HG02840 (cell line): Measurements from ENCODE around the gene FAM151A.

Source experiments
- ATAC-seq: cut with Tn5 transposase; IDR thresholded peaks from one replicate; pipeline ENCODE4 v1.9.1; 2021; ENCODE audit warnings: mild to moderate bottlenecking, moderate library complexity, moderate number of reproducible peaks; ENCODE audit not compliant: unreplicated experiment, low FRiP score

The FAM151A gene

DNA sequence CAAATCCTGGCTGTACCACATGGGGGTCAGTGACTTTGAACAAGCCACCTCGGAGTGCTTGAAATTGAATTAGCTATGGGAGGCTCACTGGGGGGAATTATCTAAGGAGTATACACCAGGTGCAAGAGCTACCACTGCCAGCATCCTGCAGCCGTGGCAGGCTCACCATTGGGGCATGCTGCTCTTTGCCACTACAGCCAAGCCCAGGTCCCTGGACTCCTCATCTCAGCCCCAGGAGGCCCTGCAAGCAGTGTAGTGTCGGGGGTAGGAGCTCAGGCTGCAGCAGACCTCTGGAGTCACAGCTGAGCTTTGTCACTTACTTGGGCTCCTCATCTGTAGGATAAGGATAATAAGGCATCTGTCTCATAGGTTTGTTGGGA, 40.0 kb downstream of the FAM151A start:
- ATAC-seq = no peak

DNA sequence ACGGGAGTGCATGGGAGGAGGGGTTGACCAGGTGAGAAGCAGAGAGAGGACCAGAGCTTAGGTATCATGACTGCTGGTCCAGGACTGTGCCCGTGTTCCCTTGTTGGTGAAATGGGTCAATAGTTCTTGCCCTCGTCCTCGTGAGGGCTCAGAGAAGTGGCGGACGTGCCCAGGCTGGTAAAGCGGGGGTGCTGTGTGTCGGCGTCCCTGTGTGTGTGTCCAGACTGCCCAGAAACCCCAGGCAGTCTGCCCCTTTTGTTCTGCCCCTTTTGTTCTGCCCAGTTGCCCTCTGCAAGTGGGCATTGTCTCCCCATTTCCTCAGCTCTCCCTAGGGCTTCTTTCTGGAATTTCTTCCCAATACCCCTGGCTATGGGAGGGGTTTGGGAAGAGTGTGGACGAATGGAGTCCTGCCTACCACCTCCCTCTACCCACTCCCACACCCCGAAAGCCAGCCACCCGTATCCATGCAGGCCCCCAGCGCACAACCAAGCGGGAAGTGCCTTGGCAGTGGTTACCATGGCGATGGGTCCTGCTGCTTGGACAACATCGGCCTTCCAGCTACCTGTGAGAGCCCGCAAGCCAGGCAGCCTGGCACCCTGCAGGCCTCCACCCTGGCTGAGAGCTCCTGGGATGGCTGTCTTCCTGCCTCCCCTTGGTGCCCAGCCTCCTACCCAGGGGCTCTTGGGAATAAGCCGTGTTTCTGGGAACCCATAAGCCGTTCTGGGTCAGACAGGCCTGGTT, 40.6 kb downstream of the FAM151A start:
- ATAC-seq = no peak

DNA sequence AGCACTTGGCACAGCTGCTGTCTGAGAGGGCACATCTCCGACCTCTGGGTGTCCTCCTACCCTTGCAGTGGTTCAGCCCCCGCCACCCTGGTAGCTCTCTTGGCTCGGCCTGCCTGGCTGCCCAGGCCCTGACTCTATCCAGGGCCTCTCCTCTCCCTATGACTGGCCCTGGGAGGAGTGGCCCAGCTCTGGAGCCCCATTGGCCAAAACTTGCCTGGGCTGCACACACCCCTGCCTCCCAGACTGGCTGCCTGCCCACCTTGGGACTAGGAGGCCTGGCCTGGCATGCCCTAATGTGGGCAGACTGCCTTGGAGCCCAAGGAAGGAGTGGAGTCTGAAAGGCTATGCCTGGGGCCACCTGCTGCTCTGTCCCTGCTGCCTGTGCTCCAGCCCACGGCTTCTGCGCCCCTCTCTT, 41.7 kb downstream of the FAM151A start:
- no peak for ATAC-seq

DNA sequence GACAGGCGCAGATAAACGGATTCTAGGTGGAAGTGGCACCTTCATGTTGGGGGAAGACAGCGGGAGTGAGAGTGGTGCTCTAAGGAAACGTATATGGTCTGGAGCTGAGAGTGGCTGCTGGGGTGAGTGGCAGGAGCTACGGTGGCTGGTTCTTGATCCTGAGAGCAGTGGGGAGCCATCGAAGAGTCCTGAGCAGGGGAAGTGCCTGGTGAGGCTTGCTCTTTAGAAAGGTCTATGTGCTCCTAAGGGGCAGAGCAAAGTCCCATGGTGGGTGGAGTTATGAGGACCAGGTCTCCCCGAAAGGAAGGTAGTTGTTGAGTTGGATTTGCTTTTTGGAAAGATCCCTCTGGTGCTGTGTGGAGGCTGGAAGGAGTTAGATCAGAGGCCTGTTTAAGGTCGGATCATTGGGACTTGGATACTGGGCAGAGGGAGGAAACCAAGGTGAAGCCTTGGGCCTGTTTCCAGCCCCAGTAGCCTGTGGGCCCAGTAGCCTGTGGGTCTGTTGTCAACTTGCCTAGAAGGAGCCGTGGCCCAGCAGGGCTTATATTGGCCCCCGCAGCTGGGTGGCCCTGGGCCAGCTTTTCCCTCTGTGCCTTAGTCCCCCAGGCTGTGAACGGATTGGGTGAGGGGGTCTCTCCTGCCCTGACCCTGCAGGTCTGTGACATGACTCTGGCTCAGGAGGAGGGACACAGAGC, 42.3 kb downstream of the FAM151A start:
- no peak for ATAC-seq

DNA sequence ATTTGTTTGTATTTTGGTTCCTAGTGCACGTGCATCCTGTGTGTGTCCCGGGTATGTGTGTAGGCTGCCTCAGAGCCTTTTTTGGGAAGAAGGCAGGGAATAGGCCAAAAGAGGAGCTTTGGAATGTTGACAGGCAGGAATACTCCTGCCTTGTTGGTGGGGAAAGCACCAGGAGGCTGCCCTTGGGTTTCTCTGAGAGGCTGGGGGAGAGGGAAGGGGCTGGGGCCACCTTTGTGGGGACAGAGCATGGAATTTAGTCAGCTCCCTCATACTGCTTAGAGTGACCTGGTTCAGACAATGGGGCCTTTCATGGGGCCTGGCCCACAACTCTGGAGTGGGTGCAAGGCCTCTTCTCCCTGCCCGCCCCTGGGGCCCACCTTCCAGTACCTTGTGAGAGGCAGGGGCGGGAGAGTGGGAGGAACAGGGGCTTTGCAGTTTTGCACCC, 44.0 kb downstream of the FAM151A start:
- no peak for ATAC-seq

DNA sequence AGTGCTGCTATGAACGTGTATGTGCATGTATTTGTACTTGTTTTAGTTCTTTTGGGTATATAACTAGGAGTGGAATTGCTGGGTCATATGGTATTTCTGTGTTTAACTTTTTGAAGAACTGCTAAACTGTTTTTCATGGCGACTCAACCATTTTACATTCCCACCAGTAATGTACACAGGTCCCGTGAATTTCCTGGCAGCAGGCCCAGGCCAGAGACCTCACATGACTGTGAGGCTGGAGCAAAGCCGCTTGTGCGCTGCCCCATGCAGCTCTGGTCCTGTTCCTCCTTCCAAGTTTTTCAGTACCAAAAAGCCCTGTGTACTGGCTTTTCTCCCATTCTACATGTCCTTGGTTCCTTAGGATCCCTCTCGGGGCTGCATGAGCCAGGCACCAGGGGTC, 45.7 kb downstream of the FAM151A start:
- ATAC-seq = no peak

DNA sequence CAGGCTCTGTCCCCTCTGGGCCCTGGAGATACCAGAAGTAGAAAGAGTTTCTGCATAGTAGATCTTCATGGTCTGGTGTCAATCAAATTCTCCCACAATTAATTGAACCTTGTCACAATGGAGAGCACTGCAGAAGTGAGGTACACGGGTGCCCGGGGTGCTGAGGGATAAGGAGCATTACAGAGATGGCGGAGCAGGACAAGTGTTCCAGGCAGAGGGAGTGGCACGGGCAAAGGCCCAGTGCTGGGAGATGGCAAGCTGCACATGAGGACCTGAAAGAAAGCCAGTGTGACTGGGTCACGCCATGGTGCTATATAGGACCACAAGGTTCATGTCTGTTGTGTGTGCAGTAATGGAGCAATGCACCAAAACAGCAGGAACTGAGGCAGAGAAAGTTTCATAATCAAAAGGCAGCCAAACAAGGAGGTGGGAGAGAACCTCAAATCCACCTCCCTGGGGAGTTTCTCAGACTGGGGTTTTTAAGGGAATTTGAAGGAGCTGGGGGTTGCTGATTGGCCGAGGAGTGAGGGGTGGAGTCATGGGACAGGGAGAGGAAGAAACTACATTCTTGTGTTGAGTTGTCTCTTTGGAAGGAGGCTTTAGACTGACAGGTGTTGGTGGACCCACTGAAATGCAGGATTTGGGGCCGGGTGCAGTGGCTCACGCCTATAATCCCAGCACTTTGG, 47.6 kb downstream of the FAM151A start:
- ATAC-seq = no peak

DNA sequence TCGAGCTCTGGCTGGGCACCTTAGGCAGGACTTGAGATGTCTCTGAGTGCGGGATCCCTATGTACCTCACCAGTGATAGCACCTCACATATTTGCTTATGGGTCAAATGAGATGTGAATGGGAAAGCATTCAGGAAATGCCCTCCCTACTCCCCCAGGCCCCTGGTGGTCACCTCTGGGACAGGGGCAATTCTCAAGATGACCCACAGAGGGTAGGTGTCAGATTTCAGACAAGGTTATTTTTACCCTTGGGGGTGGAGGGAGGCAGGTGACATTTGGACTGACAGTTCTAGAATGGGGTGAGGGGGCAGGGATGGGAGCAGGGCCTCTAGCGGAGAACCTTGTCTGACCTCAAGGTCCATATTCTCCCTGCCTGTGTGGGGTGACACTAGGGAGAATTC, 48.2 kb downstream of the FAM151A start:
- ATAC-seq = no peak

DNA sequence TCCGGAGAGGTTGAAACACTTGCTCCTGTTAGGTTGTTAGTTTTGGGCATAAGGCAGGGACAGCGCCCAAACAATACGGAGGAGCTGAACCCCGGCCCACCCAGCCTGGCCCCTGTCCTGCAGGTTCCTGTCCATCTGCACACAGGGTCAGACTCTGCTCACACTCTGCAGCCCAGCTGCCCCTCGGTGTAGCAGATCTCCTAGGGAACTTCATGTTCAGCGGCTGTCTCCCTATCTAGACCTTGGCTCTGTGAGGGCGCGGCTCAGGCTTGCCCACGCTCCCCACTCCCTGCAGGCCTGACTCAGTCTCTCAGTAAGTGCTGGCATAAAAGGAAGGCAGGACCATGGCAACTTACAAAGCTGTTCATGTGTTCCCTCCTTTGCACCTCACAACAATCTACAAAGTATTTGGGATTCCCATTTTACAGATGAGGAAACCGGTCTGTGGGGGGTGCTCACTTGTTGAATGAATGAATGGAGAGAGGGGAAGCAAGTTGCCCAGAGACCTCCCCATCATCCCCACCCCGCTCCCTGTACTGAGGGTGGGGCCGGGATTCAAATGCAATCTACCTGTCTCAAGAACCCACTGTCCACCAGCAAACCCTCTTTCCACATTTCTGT, 49.1 kb downstream of the FAM151A start:
- ATAC-seq = no peak

DNA sequence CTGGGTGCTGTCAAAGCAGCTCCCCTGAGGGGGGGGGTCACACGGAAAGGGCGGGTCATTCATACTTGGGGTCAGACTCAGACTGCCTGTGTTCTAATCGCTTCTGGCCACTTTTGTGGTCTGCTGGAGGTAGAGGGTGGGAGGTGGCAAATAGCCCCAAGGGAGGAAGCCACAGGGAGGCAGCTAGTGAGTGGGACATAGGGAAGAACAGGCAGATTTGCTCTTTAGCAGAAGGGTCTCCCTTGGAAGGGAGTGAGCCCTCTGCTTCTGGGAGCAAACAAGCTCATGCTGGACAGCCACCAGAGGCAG, 50.8 kb downstream of the FAM151A start:
- no peak for ATAC-seq

DNA sequence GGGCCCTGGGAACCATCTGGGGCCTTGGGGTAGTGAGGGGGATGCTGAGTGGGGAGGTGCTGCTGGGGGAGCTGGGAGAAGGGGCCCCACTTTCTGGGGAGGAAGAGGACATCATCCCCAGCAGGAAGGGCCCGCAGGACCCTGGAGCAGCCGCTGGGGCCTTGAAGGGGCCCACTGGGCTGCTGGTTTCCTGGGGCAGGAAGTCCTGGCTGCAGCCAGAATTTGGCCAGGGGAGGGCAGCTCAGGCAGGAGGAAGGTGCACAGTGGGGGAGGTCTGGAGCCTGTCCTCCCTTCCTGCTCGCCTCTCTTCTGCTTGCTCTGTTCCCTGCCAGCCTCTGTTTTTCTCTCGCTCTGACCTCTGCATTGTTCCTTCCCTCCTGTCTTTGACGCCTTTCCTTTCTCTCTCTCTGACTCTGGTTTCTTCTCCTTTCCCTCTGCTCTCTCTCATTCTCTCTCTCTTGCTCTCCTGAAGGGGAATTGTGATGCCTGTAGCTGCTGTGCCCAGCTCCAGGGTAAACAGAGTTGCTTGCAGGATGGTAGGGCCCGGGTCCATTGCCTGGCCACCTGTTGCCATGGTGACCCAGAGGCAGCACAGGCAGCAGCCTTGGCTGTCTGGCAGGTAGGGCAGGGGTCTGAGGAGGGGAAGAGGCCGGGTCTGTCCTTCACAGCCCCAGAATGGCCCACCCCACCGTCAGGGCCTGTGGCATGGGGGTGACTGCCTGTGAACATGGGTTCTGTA, 51.4 kb downstream of the FAM151A start:
- no peak for ATAC-seq

DNA sequence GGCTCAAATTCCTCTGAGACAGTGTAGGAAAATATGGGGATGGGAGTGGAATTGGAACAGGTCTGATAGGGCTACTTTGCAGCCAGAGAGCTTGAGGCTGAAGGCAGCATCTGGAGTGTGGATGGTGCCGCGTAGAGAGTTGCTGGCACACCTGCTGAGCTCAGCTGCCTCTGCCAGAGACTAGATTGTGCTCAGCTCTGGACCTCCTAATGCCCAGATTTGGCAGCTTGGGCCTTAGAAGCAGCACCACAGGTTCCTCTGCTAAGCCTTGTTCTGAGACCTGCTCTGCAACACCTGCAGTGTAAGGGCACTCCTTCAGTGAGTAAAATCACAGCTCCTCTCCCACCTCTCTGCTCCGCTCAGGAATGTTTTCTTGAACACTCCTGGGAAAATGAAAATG, 52.0 kb downstream of the FAM151A start:
- no peak for ATAC-seq

DNA sequence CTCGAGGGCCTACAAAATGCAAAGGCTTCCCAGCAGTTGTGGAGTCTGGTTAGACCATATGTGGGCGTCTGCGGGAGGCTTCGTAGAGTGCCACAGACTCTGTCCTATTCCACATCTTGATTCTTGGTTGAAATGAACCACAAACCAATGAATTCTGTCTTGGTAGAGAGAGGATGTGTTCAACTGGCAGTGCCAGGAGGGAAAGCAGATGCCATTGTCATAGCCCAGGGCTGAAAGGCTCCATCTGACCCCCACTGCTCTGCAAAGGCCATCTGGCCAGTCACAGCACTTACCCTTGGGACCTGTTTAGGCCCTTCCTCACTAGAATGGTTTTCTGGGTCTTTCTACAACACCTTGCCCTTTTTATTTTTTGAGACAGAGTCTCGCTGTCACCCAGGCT, 53.2 kb downstream of the FAM151A start:
- no peak for ATAC-seq

DNA sequence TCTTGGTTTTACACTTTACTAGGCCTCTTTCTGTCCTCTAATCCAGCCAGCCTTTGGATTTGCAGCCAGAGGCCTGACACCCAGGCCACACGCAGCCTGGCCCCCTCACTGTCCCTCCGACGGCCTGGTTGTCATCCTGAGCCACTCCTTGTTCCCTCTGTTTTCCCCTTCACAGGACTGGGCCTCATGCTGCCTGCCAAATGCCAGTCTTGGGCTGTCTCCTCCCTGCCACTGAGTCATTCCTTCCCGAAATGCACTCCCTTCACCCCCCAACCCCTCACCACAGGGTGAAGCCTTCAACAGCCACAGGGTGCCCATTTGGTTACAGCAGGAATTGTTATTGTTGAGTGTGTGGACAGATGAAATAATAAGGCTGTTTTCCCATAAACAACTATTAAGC, 54.0 kb downstream of the FAM151A start:
- no peak for ATAC-seq

DNA sequence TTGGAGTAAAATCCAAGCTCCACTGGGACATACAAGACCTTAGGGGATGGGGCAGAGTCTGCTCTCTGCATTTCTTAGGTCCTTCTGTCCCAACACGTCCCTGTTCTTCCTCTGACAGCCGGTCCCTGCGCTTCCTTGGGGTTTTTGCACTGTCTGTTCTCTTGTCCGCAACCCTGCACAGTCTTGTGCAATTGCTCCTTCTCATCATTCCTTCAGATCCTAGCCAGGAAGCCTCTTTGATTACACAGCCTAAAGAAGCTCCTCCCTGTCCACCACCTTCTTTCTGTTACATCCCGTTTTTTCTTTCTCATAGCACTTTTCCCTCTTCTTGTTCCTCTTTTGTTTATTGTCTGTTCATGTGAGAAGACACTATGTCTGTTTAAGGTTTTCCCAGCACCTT, 55.4 kb downstream of the FAM151A start:
- ATAC-seq = no peak

DNA sequence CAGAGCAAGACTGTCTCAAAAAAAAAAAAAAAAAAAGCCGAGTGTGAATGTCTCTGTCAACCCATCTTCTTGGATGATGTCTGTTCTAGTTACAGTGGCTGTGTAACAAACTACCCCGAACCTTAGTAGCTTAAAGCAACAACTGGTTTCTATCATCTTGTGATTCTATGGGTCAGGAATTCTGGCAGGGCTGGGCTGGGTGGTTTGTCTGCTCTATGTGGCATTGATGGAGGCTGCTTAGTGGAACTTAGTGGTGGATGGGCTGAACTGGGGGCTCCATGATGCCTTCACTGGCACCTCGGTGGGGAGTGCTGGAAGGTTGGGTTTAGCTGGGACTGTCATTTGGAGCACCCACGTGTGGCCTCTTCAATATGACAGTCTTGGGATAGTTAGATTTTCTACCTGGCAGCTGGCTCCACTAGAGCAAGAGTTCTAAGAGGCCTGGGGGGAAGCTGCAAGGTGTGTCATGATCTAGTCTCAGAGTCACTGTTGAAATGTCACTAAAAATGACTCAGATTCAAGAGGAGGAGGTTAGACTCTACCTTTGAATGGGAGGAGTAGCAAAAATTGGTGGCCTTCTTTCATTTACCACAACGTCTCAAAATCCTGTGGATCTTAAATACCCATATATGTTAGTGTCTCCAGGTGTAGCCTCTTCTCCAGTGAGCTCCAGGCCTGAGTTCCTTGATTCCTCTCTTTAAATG, 56.7 kb downstream of the FAM151A start:
- ATAC-seq = no peak

DNA sequence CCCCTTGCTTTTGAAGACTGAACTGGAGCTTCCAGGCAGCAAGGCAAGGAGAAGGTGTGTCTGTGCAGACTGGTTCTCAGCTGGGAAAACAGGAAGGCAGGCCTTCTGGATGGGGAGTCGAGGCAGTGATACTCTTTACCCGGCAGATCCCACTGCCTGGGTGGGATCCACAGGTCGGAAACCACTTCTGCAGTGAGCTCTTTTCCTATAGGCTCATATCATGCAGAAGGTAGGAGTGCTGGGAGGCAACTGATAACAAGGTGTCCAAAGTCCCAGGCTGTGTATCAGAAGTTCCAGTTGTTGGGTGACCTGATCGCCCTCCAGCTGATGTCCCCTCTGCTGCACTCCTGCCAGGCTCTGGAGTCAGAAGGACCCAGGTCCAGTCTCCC, 58.2 kb downstream of the FAM151A start:
- ATAC-seq = no peak

DNA sequence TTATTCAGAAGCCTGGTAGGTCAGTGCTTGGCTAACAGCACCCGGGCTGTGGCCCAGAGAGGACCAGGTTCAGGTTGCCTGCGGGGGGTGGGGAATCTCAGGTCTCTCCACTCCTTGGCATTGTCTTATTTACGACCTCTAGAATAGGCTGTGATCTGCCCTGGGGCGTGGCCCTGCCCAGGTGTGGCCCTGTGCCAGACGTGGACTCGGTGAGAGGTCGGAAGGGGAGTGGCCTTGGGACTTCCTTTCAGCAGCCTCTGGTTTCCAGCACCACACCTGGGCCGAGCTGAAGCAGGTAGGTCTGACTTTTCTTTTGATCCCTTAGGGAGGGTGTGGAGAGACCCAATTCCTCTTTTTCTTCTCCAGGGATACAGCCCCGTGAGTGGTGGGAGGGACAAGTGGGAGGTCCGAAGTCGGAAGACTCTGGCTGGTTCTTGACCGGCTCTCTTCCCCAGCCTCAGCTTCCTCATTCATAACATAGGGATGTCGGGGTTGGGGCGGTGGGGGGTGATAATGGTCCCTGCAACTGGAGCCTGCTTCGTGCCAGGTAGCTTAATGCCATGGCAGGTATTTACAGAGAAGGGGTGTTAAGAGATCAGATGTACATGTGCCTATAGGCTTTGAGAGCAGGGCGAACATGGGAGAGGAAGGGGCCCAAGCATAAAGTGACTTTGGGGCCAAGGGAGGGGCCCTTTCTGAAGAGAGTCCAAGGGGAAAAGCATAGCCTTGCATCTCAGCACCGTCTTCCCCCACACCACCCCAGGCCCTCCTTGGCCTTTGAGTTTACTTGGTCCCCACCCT, 58.8 kb downstream of the FAM151A start:
- ATAC-seq = no peak

DNA sequence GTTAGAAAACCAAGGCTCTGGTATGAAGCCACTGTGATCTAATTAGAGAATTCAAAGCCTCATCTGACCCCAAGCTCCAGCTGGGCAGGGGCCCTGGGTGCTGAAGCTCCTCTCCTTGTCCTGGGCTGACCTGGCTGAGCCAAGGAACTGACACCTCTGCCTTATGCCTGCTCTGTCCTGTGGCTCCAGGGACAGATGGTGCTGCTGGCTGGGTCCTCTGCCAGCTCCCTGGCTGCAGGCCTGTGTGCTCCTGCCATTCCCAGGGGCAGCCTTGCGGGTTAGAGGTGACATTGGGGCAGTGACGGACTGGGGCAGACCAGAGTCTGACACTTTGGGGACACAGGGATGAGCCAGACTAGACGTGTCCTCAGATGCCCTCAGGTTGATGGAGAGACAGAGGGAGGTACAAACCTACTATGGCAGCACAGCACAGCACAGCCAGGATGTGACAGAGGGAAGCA, 63.5 kb downstream of the FAM151A start:
- ATAC-seq = no peak
